Glutamatergic neuron (in vitro differentiated cells): ENCODE measurements around the gene SERPINA3. TPM values are rescaled to one million over a fixed set of nuclear protein-coding genes. Genes with fewer than 3 reads are reported as not detected.

ENCODE experiments used
- DNase-seq: peaks from one replicate; pipeline ENCODE4 v3.0.0; 2022
- H3K27ac Mint-ChIP-seq: one replicate; pipeline ENCODE4 v1.8.0; 2020; ENCODE audit warnings: mild to moderate bottlenecking, mixed read lengths, inconsistent platforms; ENCODE audit not compliant: unreplicated experiment
- H3K27me3 Mint-ChIP-seq: one replicate; pipeline ENCODE4 v1.8.0; 2020; ENCODE audit warnings: mild to moderate bottlenecking, moderate library complexity, mixed read lengths, inconsistent platforms; ENCODE audit not compliant: unreplicated experiment
- H3K36me3 Mint-ChIP-seq: one replicate; pipeline ENCODE4 v1.8.0; 2020; ENCODE audit warnings: mild to moderate bottlenecking, mixed read lengths, inconsistent platforms; ENCODE audit not compliant: unreplicated experiment
- H3K4me1 Mint-ChIP-seq: one replicate; pipeline ENCODE4 v1.8.0; 2020; ENCODE audit warnings: mild to moderate bottlenecking, low read depth, mixed read lengths, inconsistent platforms; ENCODE audit not compliant: unreplicated experiment
- H3K4me3 Mint-ChIP-seq: one replicate; pipeline ENCODE4 v1.8.0; 2020; ENCODE audit warnings: mild to moderate bottlenecking, mixed read lengths, inconsistent platforms; ENCODE audit not compliant: unreplicated experiment
- H3K9me3 Mint-ChIP-seq: one replicate; pipeline ENCODE4 v1.8.0; 2020; ENCODE audit warnings: mild to moderate bottlenecking, moderate library complexity, mixed read lengths, inconsistent platforms; ENCODE audit not compliant: unreplicated experiment
- total RNA-seq: library from RNA; stranded (reverse); fragmentation: NEBNext Ultra II Directional; extraction: Animal tissue kit (Norgen Biotek cat#: 25700); gene quantifications from one replicate; pipeline ENCODE4 v1.2.1, GENCODE V29; 2021; ENCODE audit not compliant: unreplicated experiment
- TF ChIP-seq, protein P1 (sequence below): fragments of 200-600 bp; sonication (generic); IDR thresholded peaks from one replicate; pipeline ENCODE4 v1.5.0; 2021; ENCODE audit not compliant: partially characterized antibody, unreplicated experiment

Gene SERPINA3
- total RNA-seq, 1 donor from 2014 or later, result not detected

GRCh38 chr14:94569381-94570001 is 42.7 kb upstream of the SERPINA3 start:
- DNase-seq, result no peak
- no peak overlapping the region for H3K27ac Mint-ChIP-seq
- H3K9me3 Mint-ChIP-seq, result no peaks in the 10 kb centered on the region
- H3K4me3 Mint-ChIP-seq, result no peak overlapping the region
- H3K36me3 Mint-ChIP-seq, result no peaks in the 10 kb centered on the region
- H3K27me3 Mint-ChIP-seq, result no peaks in the 10 kb centered on the region
- TF ChIP-seq, protein P1, sequence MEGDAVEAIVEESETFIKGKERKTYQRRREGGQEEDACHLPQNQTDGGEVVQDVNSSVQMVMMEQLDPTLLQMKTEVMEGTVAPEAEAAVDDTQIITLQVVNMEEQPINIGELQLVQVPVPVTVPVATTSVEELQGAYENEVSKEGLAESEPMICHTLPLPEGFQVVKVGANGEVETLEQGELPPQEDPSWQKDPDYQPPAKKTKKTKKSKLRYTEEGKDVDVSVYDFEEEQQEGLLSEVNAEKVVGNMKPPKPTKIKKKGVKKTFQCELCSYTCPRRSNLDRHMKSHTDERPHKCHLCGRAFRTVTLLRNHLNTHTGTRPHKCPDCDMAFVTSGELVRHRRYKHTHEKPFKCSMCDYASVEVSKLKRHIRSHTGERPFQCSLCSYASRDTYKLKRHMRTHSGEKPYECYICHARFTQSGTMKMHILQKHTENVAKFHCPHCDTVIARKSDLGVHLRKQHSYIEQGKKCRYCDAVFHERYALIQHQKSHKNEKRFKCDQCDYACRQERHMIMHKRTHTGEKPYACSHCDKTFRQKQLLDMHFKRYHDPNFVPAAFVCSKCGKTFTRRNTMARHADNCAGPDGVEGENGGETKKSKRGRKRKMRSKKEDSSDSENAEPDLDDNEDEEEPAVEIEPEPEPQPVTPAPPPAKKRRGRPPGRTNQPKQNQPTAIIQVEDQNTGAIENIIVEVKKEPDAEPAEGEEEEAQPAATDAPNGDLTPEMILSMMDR, result no peak
- H3K4me1 Mint-ChIP-seq, result no peaks in the 10 kb centered on the region

DNA sequence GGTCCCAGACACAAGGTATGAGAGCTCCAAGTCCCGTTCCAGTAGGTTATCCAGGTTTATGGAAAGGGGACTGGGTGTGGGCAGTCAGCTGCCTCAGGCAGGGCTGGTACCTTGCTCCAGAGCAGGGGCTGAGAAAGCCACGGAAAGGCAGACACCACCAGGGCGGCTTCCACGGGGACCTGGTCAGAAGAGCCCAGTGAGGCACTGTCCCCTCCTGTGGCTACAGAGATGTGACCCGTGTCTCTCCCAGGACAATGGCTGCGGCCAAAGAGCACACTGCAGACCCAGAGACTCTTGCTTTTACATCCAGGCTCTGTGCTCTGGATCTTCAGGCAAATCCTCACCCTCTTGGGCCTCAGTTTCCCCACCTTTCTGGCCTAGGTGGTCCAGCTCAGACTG is 42.2 kb upstream of the SERPINA3 start:
- Mint-ChIP-seq H3K27me3 (no peaks in the 10 kb centered on the region), H3K27ac (no peak overlapping the region), H3K4me3 (no peak overlapping the region), H3K36me3 (no peaks in the 10 kb centered on the region), H3K9me3 (no peaks in the 10 kb centered on the region), H3K4me1 (no peaks in the 10 kb centered on the region)
- TF ChIP-seq, protein P1, result no peak
- DNase-seq, result no peak

DNA sequence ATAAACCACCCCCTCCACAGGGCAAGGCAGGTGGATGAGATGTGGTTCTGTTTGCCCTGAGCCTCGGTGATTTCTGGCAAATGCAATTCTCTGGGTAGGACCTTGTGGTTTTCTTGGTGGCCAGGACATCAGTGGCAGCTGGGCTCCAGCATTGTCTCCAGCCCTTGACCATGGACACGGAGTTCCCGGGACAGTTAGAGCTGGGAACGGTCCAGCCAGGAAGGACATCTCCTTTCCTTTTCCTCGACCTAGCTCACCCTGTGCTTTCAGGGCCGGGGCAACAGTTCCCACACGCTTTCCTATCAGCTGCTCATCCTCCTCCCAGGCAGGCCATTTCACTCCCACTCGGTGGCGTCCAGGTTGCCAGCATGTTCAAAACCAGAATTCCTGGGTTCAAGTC is 41.8 kb upstream of the SERPINA3 start:
- Mint-ChIP-seq H3K4me3 (no peak overlapping the region), H3K36me3 (no peaks in the 10 kb centered on the region), H3K27ac (no peak overlapping the region), H3K9me3 (no peaks in the 10 kb centered on the region), H3K27me3 (no peaks in the 10 kb centered on the region), H3K4me1 (no peaks in the 10 kb centered on the region)
- TF ChIP-seq, protein P1, result no peak
- DNase-seq, result no peak

DNA sequence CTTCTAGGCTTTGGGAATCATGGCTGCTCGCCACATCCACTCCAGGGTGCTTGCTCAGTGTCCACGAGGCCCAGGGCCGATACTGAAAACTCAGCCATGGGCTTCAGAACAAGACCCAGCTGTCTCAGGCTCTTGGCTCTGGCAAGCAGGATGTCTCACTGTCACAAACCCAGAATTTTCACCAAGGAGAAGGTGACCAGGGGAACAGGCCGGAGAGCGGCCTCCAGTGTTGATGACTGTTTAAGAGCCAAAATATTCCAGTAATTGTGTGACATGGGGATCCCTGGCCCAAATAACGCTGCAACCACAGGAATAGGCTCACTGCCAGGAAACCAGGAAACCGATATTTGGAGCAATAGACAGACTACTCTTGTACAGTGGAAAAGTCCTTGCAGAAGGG is 40.8 kb upstream of the SERPINA3 start:
- no peak for DNase-seq
- Mint-ChIP-seq H3K27me3 (no peaks in the 10 kb centered on the region), H3K9me3 (no peaks in the 10 kb centered on the region), H3K36me3 (no peaks in the 10 kb centered on the region), H3K4me1 (no peaks in the 10 kb centered on the region), H3K4me3 (no peak overlapping the region), H3K27ac (no peak overlapping the region)
- TF ChIP-seq, protein P1, result no peak

DNA sequence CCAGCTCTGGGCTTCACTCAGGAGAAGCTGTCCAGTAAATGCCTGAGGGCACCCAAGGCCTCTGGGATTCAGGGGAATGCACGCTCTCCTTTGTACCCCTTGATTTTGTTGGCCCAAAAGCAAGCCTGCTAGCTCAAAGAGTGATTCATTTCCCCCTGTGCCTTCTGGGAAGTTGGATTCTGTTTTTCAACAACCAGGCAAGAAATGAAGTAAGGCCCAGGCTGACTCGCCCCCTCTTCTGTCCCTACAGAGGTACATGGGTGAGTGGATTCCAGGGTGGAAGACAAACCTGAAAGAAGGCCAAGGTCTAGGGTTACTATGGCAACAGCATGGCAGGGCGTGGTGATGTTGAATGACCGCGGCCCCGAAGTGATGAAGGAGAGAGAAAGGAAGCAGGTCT is 40.2 kb upstream of the SERPINA3 start:
- H3K4me1 Mint-ChIP-seq, result no peaks in the 10 kb centered on the region
- TF ChIP-seq, protein P1, result no peak
- DNase-seq, result no peak
- H3K9me3 Mint-ChIP-seq, result no peaks in the 10 kb centered on the region
- no peak overlapping the region for H3K27ac Mint-ChIP-seq
- no peaks in the 10 kb centered on the region for H3K36me3 Mint-ChIP-seq
- H3K4me3 Mint-ChIP-seq, result no peak overlapping the region
- H3K27me3 Mint-ChIP-seq, result no peaks in the 10 kb centered on the region
